C4-2B (cell line): ENCODE data around the gene C17orf114.

Experiments
- H3K27ac ChIP-seq: fragments of 450-650 bp; 2 replicates; pipeline ENCODE4 v1.5.1; 2017
- CTCF ChIP-seq: fragments of 450-650 bp; conservative IDR thresholded peaks from 2 replicates; pipeline ENCODE4 v1.5.1; 2017; ENCODE audit warnings: mild to moderate bottlenecking
- ZFX ChIP-seq: fragments of 450-650 bp; IDR thresholded peaks from 2 replicates; pipeline ENCODE4 v1.6.1; 2017

C17orf114 gene

GRCh38 chr17:4802228-4802627 lies at the start of gene C17orf114:
Gene C17orf114 (minus strand): TSS chr17:4802328.
- H3K27ac ChIP-seq: no peak within 1 kb of the TSS
- TF ChIP-seq ZFX: no peak
- no peak for TF ChIP-seq CTCF

- no peak overlapping the region for H3K27ac ChIP-seq
- TF ChIP-seq ZFX (no peak), CTCF (no peak)
Observed at GRCh38 chr17:4851084-4851483, 49.0 kb upstream of the C17orf114 start.

- H3K27ac ChIP-seq: no peak overlapping the region
- TF ChIP-seq ZFX (no peak), CTCF (no peak)
Observed at GRCh38 chr17:4850246-4850645, 48.1 kb upstream of the C17orf114 start.

- H3K27ac ChIP-seq: no peak overlapping the region
- TF ChIP-seq CTCF: no peak
- TF ChIP-seq ZFX: no peak
Observed at GRCh38 chr17:4849011-4849536, 46.9 kb upstream of the C17orf114 start.

GRCh38 chr17:4846635-4847390 lies 44.7 kb upstream of the C17orf114 start:
- no peak overlapping the region; the same call in 1 of the 2 replicates for H3K27ac ChIP-seq
- TF ChIP-seq CTCF: no peak
- TF ChIP-seq ZFX: no peak

GRCh38 chr17:4845118-4845517 lies 43.0 kb upstream of the C17orf114 start:
- TF ChIP-seq ZFX (no peak), CTCF (no peak)
- no peak overlapping the region for H3K27ac ChIP-seq

- TF ChIP-seq ZFX (no peak), CTCF (no peak)
- H3K27ac ChIP-seq: no peak overlapping the region
Observed at GRCh38 chr17:4843321-4844000, 41.3 kb upstream of the C17orf114 start.
